Measurements from ENCODE around the gene TOR2A.
"Not testable (repeated sequence)": the region's sequence is repeated elsewhere in the genome, so short reads cannot be mapped to it uniquely, and the experiment has no call there.

TOR2A gene

DNA sequence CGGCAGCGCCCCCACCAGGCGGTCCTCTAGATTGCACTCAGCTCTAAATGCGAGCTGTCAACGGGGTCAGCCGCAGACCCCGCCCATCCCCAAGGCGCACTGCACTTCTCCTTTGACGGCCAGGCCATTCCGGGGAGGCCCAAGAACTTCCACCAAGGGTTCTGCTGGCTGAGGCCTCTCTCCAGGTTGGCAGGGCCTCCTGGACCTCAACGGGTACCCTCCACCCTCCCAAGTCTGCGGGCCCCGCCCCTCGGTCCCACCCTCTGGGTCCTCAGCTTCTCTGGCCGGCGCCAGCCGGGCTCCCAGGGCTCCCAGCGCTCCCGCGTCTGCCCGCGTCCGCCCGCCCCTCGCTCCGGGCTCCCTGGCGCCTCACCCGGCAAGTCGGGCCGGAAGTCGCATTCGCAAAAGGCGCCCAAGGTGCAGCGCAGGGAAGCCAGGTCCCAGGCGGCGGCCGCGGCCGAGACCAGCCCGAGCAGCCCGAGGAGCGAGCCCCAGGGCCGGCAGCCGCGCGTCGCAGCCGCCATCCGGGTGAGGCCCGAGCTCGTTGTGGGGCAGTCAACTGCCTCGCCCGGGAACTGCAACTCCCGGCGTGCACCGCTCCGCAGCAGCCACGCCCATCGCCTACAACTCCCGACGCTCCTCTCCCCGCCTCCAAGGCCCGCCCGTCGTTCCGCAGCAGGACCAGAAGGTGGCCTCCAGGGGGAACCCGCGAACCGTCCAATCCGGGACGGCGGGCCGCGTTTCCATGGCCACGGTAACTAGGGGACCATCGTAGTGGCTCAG is at the start of gene TOR2A:
Gene TOR2A, minus strand, starts transcription at position 548 of the 783 bp plus-strand sequence. Its CDS starts 24 bp downstream, at position 524.
- Mint-ChIP-seq H3K27me3 (no peaks in the 10 kb centered on the region), H3K9me3 (no peaks in the 10 kb centered on the region), H3K4me1 (peaks cover 3% of the 10 kb centered on the region), H3K27ac (peak within 1 kb of the TSS; percentile 97), H3K36me3 (peaks cover 19% of the 10 kb centered on the region), H3K4me3 (peak within 1 kb of the TSS; percentile 85)
- DNase-seq (ENCODE audit: low spot score in 2 of 2) (peak; percentile 99), ATAC-seq (ENCODE audit: low read depth) (peak; percentile 89)

- Mint-ChIP-seq H3K9me3 (no peaks in the 10 kb centered on the region), H3K27me3 (no peaks in the 10 kb centered on the region), H3K27ac (peak overlapping the region; percentile 96), H3K36me3 (peaks cover 8% of the 10 kb centered on the region), H3K4me1 (peaks cover 29% of the 10 kb centered on the region), H3K4me3 (peak overlapping the region; percentile 84)
- DNase-seq (ENCODE audit: low spot score in 2 of 2) (peak in 1 of 2 donors; percentile 43), ATAC-seq (ENCODE audit: low read depth) (peak; percentile 8)
Measured at GRCh38 chr9:127783111-127784008, 48.3 kb upstream of the TOR2A start.

DNA sequence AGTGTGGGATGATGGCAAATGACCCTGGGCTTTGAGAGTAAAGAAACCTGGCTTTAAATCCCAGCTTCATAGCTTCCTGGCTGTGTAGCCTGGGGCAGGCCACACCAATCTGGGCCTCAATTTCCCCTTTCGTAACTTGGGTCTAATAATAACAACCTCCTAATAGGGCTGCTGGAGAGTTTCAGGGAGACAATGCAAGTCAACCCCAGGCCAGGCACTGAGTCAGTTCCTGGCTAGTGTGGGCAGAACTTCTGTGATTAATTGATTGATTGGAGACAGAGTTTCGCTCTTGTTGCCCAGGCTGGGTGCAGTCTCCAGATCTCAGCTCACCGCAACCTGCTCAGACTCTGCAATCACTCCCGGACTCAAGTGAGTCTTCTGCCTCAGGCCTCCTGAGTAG is 46.7 kb upstream of the TOR2A start:
- ATAC-seq (ENCODE audit: low read depth) (no peak), DNase-seq (ENCODE audit: low spot score in 2 of 2) (no peak)
- Mint-ChIP-seq H3K36me3 (peaks cover 3% of the 10 kb centered on the region), H3K4me1 (peaks cover 29% of the 10 kb centered on the region), H3K27ac (peak overlapping the region; percentile 79), H3K27me3 (no peaks in the 10 kb centered on the region), H3K9me3 (no peaks in the 10 kb centered on the region), H3K4me3 (no peak overlapping the region)

- peaks cover 29% of the 10 kb centered on the region for H3K4me1 Mint-ChIP-seq
- peak overlapping the region; percentile 79 for H3K27ac Mint-ChIP-seq
Measured at GRCh38 chr9:127780909-127781308, 45.8 kb upstream of the TOR2A start.

DNA sequence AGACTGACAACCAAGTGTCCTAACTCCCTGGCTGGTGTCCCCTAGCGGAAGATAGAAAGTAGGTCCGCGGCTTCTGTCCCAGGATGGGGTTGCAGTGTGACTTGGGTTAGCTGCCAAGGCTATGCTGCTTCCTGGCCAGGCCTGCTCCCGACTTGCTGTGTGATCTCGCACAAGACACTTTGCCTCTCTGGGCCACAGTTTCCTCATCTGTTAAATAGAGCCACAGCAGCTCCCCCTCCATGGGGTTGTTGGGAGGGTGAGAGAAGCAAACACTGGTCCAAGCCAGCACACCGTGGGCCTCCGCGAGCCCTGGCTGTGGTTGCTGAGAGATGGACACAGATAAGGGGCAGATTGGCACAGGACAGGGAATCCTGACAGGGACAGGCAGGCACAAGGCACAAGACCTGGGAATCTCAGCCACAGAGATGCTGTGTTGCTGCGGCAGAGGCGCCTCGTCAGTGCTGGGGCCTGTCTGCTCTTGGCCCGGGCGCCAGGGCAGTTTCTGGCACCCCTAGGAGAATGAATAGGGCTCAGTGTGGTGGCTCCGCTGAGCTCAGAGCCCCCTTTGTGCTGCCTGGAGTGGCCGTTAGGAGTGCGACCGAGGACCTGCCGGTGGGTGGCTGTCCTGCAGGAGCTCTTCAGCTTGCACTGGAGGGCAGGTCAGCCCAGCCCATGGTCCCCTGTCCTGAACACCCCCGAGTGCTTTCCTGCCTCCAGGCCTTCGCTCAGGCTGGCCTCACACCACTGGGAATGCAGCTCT is 45.2 kb upstream of the TOR2A start:
- DNase-seq (ENCODE audit: low spot score in 2 of 2) (no peak), ATAC-seq (ENCODE audit: low read depth) (no peak)
- Mint-ChIP-seq H3K4me3 (no peak overlapping the region), H3K4me1 (peaks cover 29% of the 10 kb centered on the region), H3K9me3 (no peaks in the 10 kb centered on the region), H3K36me3 (peaks cover 3% of the 10 kb centered on the region), H3K27ac (peak overlapping the region; percentile 90), H3K27me3 (no peaks in the 10 kb centered on the region)

More at GRCh38 chr9:127780909-127781308, 45.8 kb upstream of the TOR2A start:
- not testable (repeated sequence) for H3K27me3 Mint-ChIP-seq; DNase-seq (ENCODE audit: low spot score in 2 of 2); H3K9me3 Mint-ChIP-seq; H3K4me3 Mint-ChIP-seq; ATAC-seq (ENCODE audit: low read depth); H3K36me3 Mint-ChIP-seq

DNA sequence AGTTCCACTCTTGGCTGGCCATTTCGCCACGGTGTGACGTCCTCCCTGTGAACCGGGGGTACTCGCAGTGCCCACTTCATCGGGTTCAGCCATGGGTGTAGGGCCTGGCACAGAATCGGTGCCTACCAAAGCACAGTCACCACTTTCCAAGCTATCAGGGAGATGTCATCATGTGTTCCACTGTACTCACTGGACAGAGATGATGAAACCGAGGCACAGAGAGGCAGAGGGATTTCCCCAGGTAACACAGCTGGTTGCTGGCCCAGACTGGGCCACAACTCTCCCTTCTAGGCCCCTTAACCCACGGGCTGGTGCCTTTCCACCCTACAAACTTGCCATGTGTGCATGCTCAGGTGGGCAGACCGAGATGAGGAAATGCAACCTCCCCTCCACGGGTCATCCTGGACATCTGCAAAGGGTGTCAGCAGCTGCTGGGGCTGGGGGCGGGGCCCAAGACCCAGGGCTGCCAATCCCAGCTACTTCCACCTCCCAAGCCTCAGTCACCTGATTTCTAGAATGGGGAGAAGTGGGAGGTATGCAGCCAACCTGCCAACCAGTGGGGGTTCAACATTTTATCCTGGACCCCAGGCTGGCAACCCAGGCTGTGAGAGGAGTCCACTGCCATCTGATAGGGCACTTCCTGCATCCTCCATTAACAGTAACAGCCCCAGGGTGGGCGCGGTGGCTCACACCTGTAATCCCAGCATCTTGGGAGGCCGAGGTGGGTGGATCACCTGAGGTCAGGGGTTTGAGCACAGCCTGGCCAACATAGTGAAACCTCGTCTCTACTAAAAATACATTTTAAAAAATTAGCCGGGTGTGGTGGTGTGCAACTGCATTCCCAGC is 44.3 kb upstream of the TOR2A start:
- H3K4me3 Mint-ChIP-seq = peak overlapping the region; percentile 98
- DNase-seq (ENCODE audit: low spot score in 2 of 2) (no peak), ATAC-seq (ENCODE audit: low read depth) (peak; percentile 37)
- peaks cover 23% of the 10 kb centered on the region for H3K4me1 Mint-ChIP-seq
- no peaks in the 10 kb centered on the region for H3K9me3 Mint-ChIP-seq
- no peaks in the 10 kb centered on the region for H3K27me3 Mint-ChIP-seq
- H3K27ac Mint-ChIP-seq = peak overlapping the region; percentile 90
- H3K36me3 Mint-ChIP-seq = peaks cover 3% of the 10 kb centered on the region

DNA sequence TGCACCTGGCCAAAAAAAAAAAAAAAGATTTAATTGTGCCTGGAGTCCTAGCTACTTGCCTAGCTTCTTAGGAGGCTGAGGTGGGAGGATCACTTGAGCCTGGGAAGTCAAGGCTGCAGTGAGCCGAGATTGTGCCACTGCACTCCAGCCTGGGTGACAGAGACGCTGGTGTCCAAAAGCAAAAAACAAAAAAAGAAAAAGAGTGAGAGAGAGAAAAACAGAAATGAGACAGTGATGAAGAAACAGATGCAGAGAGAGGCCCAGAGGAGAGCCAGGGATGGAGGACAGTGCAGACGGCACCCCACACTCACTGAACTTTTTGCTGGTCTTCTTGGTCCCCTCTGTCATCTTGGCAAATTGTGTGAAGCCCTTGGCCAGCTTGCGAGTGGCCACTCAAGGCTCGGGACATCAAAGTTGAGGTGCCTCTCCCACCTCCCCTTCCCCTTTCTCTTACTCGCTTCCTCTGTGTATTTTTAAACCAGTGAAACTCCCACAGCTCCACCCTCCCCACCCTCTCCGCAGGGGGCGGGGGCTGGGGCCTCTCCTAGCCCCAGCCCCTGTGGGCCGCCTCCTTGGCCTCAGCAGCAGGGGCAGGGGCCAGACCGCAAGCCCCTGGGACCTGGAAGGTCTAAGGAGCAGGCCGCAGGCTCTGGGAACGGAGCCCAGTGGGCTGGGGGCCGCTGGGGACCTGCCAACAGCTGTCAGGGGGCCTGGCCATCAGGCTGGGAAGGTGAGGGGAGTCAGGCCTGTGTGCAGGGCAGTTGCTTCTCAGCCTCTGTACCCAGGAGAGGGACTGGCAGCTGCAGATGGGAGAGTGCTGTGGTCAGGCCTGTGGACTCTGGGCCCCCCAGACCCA is 43.4 kb upstream of the TOR2A start, which contains the start of gene SH2D3C:
Gene SH2D3C, minus strand, starts transcription at position 387 of the 856 bp plus-strand sequence. Its CDS starts 39 bp downstream, at position 348.
- no peaks in the 10 kb centered on the region for H3K27me3 Mint-ChIP-seq
- peaks cover 22% of the 10 kb centered on the region for H3K4me1 Mint-ChIP-seq
- H3K36me3 Mint-ChIP-seq = peaks cover 8% of the 10 kb centered on the region
- peak within 1 kb of the TSS; percentile 98 for H3K4me3 Mint-ChIP-seq
- H3K27ac Mint-ChIP-seq = peak within 1 kb of the TSS; percentile 90
- peak; percentile 54 for ATAC-seq (ENCODE audit: low read depth)
- H3K9me3 Mint-ChIP-seq = no peaks in the 10 kb centered on the region
- DNase-seq (ENCODE audit: low spot score in 2 of 2) = no peak

DNA sequence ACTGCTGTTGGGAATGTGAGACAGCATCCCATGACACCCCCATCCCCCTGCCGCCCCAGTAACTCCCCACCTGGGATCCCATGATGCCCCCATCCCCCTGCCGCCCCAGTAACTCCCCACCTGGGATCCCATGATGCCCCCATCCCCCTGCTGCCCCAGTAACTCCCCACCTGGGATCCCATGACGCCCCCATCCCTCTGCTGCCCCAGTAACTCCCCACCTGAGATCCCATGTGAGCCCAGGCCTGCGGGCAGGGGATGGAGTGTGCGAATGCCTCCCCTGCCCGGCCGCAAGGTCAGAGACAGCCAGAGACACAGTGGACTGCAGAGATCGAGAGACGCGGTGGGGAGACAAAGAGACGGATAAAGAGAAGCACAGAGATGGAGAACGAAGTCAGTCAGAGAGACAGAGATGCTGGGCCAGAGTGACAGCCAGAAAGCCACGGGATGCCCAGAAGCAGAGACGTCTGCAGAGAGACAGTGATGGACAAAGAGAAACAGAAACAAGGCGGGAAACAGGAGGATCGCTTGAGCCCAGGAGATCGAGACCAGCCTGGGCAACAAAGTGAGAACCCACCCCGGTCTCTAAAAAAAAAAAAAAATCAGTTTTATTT is 42.4 kb upstream of the TOR2A start:
- Mint-ChIP-seq H3K4me3 (peak overlapping the region; percentile 98), H3K27ac (peak overlapping the region; percentile 90), H3K36me3 (peaks cover 10% of the 10 kb centered on the region), H3K4me1 (peaks cover 18% of the 10 kb centered on the region), H3K9me3 (no peaks in the 10 kb centered on the region), H3K27me3 (no peaks in the 10 kb centered on the region)
- DNase-seq (ENCODE audit: low spot score in 2 of 2) = no peak
- ATAC-seq (ENCODE audit: low read depth) = no peak

GRCh38 chr9:127776924-127777289 is 41.8 kb upstream of the TOR2A start:
- Mint-ChIP-seq H3K27me3 (no peaks in the 10 kb centered on the region), H3K9me3 (no peaks in the 10 kb centered on the region), H3K4me3 (peak overlapping the region; percentile 98), H3K4me1 (peaks cover 18% of the 10 kb centered on the region), H3K27ac (peak overlapping the region; percentile 90), H3K36me3 (peaks cover 10% of the 10 kb centered on the region)
- ATAC-seq (ENCODE audit: low read depth) = no peak
- DNase-seq (ENCODE audit: low spot score in 2 of 2) = no peak

GRCh38 chr9:127776195-127776923 is 41.3 kb upstream of the TOR2A start:
- DNase-seq (ENCODE audit: low spot score in 2 of 2) = peak; percentile 69 to 78
- Mint-ChIP-seq H3K9me3 (no peaks in the 10 kb centered on the region), H3K27me3 (no peaks in the 10 kb centered on the region), H3K36me3 (peaks cover 10% of the 10 kb centered on the region), H3K4me1 (peaks cover 21% of the 10 kb centered on the region), H3K27ac (peak overlapping the region; percentile 90), H3K4me3 (peak overlapping the region; percentile 98)
- ATAC-seq (ENCODE audit: low read depth) = peak; percentile 64

- DNase-seq (ENCODE audit: low spot score in 2 of 2) (no peak), ATAC-seq (ENCODE audit: low read depth) (no peak)
- Mint-ChIP-seq H3K27ac (no peak overlapping the region), H3K9me3 (no peaks in the 10 kb centered on the region), H3K4me3 (peak overlapping the region; percentile 3), H3K27me3 (no peaks in the 10 kb centered on the region), H3K4me1 (peaks cover 36% of the 10 kb centered on the region), H3K36me3 (peaks cover 10% of the 10 kb centered on the region)
Measured at GRCh38 chr9:127773981-127774380, 38.9 kb upstream of the TOR2A start.
